ENCODE results near the gene NMNAT3. TPM values are rescaled to one million over a fixed set of nuclear protein-coding genes. Genes with fewer than 3 reads are reported as not detected.

Gene NMNAT3
- total and polyA plus RNA-seq, 2 experiments from 2014 or later, result 8.3 to 9.2 TPM

GRCh38 chr3:139608924-139609323 is 68.8 kb downstream of the NMNAT3 start (continued):
- TF ChIP-seq CTCF (conservative IDR thresholded peaks at IDR 0.05; ENCODE audit: low read depth in 2 of 2), result no peak
- no peak for TF ChIP-seq JUNB (IDR thresholded peaks at IDR 0.05; ENCODE audit: unreplicated experiment)
- TF ChIP-seq ZNF462 (CRISPR knock-in tag; IDR thresholded peaks at IDR 0.05), result no peak
- TF ChIP-seq ZNF114 (CRISPR knock-in tag; IDR thresholded peaks at IDR 0.05), result no peak
- no peak for TF ChIP-seq ZNF331 (CRISPR knock-in tag; IDR thresholded peaks at IDR 0.05; ENCODE audit: low read depth)

GRCh38 chr3:139608108-139608380 is 69.7 kb downstream of the NMNAT3 start:
- no peak overlapping the region for H3K4me2 ChIP-seq
- no peaks in the 10 kb centered on the region for H3K27me3 ChIP-seq (ENCODE audit: insufficient read depth)
- no peaks in the 10 kb centered on the region for H3K27me3 Mint-ChIP-seq (ENCODE audit: insufficient read depth, low read depth, poor library complexity)
- peak; percentile 29 for DNase-seq (ENCODE audit: low spot score)
- no peaks in the 10 kb centered on the region for H3K79me2 ChIP-seq (replicated peaks; ENCODE audit: insufficient read depth)
- no peaks in the 10 kb centered on the region for H4K20me1 ChIP-seq (replicated peaks; ENCODE audit: insufficient read depth)
- no peak overlapping the region for H2AFZ ChIP-seq
- no peak overlapping the region for H3K4me3 Mint-ChIP-seq
- H3K9me3 Mint-ChIP-seq, result no peaks in the 10 kb centered on the region; the same call in 2 of the 3 replicates
- H3K9me2 ChIP-seq (ENCODE audit: insufficient read depth), result no peaks in the 10 kb centered on the region
- ATAC-seq, result peak; percentile 78
- H3K36me3 ChIP-seq (ENCODE audit: insufficient read depth), result no peaks in the 10 kb centered on the region
- no peaks in the 10 kb centered on the region for H3K36me3 Mint-ChIP-seq (ENCODE audit: low read depth)
- H3K4me3 ChIP-seq, result no peak overlapping the region
- H3F3A ChIP-seq (replicated peaks; ENCODE audit: low read depth), result no peaks in the 10 kb centered on the region
- H3K27ac ChIP-seq (ENCODE audit: low read depth), result no peak overlapping the region
- H3K4me1 ChIP-seq (ENCODE audit: insufficient read depth), result 0 out of 2 replicates have a peak, but pooled peaks cover 8% of the 10 kb centered on the region
- H3K4me1 Mint-ChIP-seq, result peaks cover 17% of the 10 kb centered on the region
- TF ChIP-seq ZNF462 (CRISPR knock-in tag; IDR thresholded peaks at IDR 0.05) (peak; percentile 84; the same call in 1 of the 2 replicates), JUNB (IDR thresholded peaks at IDR 0.05; ENCODE audit: unreplicated experiment) (no peak)
- no peak overlapping the region; the same call in 1 of the 2 replicates for H3K27ac Mint-ChIP-seq

Data from GM23338 (cell line).